ENCODE data around the gene ZDHHC21.

Gene ZDHHC21

DNA sequence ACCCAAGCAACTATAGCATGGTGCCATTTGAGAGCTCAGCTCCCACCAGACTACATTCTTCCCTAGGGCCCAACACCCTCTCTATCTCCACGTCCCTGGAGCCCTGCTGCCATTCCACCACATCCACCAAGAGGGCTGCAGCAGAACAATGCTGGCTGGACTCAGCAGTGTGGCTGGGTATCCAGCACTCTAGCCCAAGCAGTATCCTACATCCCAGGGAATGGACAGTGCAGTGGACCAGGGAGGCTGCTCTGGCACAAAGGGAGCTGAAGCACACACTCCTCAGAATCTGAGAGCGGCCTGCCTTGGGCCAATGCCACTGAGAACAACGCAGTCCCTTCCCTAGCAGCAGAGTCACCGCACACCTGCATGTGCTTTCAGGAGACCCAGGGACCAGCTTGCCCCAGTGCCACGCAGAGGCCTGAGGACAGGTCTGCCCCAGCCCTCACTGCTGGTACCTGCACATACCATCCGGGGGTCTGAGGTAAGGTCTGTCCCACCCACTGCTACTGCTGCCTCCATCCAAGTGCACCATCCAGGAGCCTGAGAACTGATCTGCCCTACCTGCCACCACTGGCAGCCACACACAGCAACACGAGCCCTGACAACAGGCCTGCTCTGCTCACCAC lies 95.9 kb downstream of the ZDHHC21 start:
- no peak for DNase-seq

DNA sequence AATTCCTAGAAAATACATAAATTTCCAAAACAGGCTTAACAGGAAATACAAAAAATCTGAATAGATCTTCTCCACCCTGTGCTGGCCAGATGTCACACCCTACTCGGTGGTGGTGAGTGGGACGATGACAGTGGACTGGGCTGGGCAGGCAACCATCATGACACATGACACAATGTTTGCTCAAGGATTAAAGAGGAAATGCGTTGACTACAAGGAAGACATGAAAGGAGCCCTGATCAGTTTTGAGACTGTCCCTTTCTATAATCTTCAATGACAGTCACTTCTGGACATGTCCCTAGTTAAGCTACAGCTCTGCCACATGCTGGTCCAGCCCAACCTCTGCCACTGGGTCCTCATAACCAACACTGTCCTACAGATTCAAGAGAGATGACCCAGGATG lies 99.8 kb downstream of the ZDHHC21 start:
- no peak for DNase-seq

DNA sequence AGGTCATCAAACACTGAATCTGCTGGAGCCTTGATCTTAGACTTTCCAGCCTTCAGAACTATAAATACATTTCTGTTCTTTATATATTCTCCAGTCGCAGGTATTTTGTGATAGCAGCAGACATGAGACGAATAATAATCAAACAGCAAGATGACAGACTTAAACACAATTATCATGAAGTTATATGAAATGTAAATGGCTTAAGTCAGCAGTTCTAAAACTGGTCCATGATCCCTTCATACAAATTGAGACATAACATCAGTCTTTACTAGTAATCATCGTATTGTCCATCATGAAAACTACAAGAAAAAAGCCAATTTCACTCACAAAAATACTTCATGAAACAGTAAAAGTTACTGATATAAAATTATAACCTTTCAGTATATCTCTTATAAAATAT lies 101.8 kb downstream of the ZDHHC21 start:
- no peak for DNase-seq

DNA sequence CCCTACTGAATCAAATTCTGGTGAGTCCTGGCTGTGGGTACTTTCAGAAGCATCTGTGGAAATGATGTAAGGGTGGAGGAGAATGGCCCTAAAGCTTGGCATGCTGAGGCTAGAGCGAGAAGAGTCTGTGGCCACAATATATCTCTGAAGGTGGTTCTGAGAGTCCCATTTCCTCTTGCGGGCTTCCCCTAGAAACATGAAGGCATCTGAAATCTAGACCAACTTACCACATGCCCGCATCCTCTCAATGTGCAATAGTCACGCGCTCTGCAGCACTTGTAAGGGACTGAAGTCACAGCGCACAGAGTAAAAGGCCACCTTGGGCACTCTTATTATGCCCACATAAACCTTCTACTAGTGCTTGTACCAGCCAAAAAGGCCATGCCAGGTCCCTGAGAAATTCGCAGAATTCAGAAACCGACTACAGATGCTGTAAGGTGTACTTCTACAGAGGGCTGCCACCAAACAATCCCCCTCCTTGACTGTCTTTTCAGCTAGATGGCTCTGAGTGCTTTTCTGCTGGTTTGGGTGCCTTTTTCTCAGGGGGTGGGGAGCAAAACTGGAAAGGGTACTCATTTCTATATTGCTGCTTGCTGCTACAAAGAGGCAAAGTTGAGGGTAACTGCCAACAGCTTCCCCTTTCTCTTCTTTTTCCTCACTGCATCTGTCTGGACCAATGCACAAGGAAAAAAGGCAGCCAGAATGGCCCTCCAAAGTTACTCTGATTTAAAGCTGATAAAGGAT lies 107.3 kb downstream of the ZDHHC21 start:
- DNase-seq, result peak; percentile 35

DNA sequence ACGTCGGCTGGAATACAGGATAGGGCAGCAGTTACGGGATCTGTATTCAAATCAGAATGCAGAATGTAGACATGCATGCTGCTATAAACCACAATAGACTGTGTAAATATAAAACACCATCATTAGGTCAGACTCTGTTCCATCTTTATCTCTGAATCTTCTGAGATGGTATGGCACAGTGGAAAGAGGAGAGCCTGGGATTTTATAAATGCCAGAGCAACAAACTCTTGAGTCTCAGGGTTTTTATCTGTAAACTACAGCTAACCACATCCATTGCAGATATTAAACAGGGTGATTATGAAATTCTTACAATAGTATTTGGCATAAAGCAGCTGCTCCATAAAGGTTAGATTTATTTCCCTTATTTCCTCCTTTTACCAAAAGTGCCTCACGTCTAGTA lies 108.7 kb downstream of the ZDHHC21 start:
- DNase-seq, result no peak

DNA sequence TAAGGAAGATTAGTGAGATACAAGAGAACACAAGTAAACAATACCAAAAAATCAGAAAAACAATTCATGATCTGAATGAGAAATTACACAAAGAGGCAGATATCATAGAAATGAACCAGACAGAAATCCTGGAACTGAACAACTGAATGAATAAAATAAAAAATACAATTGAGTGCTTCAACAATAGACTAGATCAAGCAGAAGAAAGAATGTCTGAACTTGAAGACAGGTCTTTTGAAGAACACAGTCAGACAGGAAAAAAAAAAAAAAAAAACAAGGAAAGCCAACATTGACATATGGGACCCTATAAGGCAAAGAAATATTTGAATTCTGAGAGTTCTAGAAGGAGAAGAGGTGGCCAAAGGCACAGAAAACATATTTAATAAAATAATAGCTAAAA lies 115.2 kb downstream of the ZDHHC21 start:
- no peak for DNase-seq

GRCh38 chr9:14574173-14574572 lies 119.1 kb downstream of the ZDHHC21 start:
- no peak for DNase-seq

DNA sequence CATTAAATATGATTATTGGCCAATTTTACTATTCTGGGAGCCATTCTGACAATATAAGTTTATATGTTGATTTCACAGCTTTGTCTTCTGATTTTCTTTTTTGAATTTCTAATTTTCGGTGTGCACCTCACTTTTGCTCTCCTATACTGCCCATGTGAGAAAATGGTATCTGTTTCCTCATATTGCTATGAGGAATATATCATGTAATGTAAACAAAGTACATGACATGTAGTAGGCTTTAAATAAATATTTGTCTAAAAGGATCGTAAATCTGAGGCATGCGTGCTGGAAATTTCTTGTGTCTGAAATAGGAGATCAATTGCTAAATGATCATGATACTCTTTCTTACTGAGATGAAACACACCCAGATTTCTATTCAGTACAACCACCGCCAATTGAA lies 119.9 kb downstream of the ZDHHC21 start:
- no peak for DNase-seq

- DNase-seq, result no peak
Measured at GRCh38 chr9:14565352-14566016, 127.7 kb downstream of the ZDHHC21 start.

GRCh38 chr9:14563902-14564624 lies 129.2 kb downstream of the ZDHHC21 start:
- DNase-seq, result no peak

DNA sequence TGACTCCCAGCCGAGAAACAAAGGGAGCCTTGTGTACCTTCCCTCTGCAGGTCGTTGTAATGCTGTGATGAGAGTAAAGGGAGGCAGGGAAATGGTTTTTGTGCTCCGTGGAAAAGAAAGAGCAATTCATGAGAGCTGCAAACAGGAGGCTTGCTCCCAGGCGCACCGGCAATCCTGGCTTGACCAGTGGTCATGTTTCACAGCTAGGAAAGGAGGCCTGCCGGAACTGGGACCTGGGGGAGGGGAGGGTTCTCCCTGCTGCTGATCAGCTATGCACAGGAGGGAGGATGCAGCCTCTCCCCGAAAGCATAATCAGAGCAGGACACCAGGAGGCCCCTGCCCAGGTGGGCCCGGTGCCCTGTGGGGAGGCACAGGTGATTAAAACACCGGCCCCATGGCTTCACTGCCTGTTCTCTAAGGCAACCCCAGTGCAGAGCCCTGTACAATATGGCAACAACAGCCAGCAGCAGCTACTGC lies 131.3 kb downstream of the ZDHHC21 start:
- DNase-seq, result no peak
